ENCODE results near the gene PITRM1. TPM values are rescaled to one million over a fixed set of nuclear protein-coding genes. Genes with fewer than 3 reads are reported as not detected.

The PITRM1 gene
- polyA plus RNA-seq, 1 of the 3 experiments (the other 2 are of a cell fraction) = 79.6 TPM

DNA sequence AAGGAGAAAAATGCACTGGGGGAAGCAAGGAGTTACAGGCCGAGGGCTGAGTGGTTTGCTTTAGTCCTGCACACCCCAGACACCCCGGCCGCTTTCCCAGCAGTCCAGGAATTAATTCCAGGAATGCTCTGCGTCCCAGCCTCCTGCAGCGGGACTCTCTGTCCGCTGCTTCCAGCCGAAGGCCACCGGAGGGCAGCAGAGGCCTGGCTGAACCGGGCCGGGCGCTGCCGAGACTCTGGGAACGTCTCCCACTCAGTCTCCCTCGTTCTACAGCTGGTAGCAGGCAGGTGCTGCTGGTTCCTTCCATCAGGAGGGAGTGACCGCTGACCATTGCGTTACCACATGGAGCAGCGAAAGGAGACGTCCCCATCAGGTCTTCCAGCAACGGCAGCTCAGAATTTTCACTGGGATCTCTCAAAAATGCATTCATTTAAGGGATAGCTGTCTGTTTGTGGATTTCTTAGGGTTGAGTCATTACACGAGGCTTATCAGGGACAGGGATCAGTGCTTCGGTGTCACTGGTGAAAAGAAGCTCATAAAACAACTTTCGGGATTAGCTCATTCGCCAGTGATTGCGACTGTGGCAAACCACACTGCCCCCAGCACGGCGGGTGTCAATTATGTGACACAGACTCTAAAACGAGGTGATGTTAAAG is 24.9 kb upstream of the PITRM1 start (continued):
- TF ChIP-seq, protein P1, sequence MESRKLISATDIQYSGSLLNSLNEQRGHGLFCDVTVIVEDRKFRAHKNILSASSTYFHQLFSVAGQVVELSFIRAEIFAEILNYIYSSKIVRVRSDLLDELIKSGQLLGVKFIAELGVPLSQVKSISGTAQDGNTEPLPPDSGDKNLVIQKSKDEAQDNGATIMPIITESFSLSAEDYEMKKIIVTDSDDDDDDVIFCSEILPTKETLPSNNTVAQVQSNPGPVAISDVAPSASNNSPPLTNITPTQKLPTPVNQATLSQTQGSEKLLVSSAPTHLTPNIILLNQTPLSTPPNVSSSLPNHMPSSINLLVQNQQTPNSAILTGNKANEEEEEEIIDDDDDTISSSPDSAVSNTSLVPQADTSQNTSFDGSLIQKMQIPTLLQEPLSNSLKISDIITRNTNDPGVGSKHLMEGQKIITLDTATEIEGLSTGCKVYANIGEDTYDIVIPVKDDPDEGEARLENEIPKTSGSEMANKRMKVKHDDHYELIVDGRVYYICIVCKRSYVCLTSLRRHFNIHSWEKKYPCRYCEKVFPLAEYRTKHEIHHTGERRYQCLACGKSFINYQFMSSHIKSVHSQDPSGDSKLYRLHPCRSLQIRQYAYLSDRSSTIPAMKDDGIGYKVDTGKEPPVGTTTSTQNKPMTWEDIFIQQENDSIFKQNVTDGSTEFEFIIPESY (IDR thresholded peaks at IDR 0.05; ENCODE audit: borderline replicate concordance, low read depth) = 0 out of 2 replicates have a peak, but pooled peaks have one; percentile 24
- TF ChIP-seq POLR2AphosphoS5 (IDR thresholded peaks at IDR 0.05; ENCODE audit: low read depth, low read length) (no peak), TEAD4 (IDR thresholded peaks at IDR 0.05; ENCODE audit: borderline replicate concordance, insufficient read depth) (0 out of 2 replicates have a peak, but pooled peaks have one; percentile 64), RXRA (IDR thresholded peaks at IDR 0.05; ENCODE audit: borderline replicate concordance, low read depth) (peak; percentile 72; the same call in 1 of the 2 replicates), CHD2 (IDR thresholded peaks at IDR 0.05; ENCODE audit: low read length, partially characterized antibody) (no peak), FOSL2 (IDR thresholded peaks at IDR 0.05; ENCODE audit: borderline replicate concordance, low read depth) (peak; percentile 90), MEF2A (IDR thresholded peaks at IDR 0.05; ENCODE audit: borderline replicate concordance, low read depth) (peak; percentile 36; the same call in 1 of the 2 replicates), GATA2 (CRISPR knock-in tag; IDR thresholded peaks at IDR 0.05) (no peak; the same call in 1 of the 2 replicates), YY1 (IDR thresholded peaks at IDR 0.05; ENCODE audit: low read depth) (no peak), FOXM1 (IDR thresholded peaks at IDR 0.05; ENCODE audit: low read depth) (peak; percentile 76; the same call in 1 of the 2 replicates)

DNA sequence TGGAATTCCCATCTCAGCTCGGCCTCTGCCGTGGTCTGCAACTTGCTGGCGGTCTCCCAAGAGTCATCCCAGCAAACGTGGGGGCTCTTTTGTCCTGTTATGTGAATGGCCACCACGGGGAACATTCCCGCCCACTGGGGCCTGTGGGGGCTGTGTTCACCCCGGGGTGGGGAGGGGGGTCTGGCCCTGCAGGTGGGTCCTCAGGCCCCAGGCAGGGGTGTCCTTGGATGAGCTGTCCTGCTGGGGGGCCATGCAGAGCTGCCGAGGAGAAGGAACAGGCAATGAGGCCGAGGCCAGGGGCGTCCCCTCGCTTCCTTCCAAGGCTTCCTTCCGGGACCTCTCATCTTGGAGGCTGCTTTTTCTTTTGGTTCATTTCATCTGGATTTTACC is 24.4 kb upstream of the PITRM1 start:
- no peak for DNase-seq
- no peaks in the 10 kb centered on the region for H4K20me1 ChIP-seq (ENCODE audit: insufficient read depth)
- no peaks in the 10 kb centered on the region for H3K9me3 ChIP-seq
- WGBS (ENCODE audit: low lambda C conversion rate) = 73% methylated on average over 12 of the region's 12 CpGs
- H3F3A ChIP-seq (replicated peaks; ENCODE audit: insufficient read depth) = no peaks in the 10 kb centered on the region
- peak overlapping the region; percentile 59 to 84 for H3K27ac ChIP-seq (ENCODE audit: low read depth in 2 of 2, low read length in 1 of 2)
- H3K4me3 ChIP-seq (ENCODE audit: low read depth in 2 of 2, low read length in 1 of 2) = no peak overlapping the region
- no peaks in the 10 kb centered on the region for H3K79me2 ChIP-seq (ENCODE audit: insufficient read depth)
- peak overlapping the region; percentile 61; the same call in 1 of the 2 replicates for H2AFZ ChIP-seq (ENCODE audit: low read depth)
- peaks cover 11 to 12% of the 10 kb centered on the region in 2 experiments for H3K4me1 ChIP-seq (ENCODE audit: control insufficient read depth in 1 of 2, insufficient read depth in 2 of 2, low read depth in 1 of 2, low read length in 1 of 2)
- ChIA-PET POLR2A (no interaction called here), CTCF (interaction anchor here (0.6 to 11.1 kb wide), 24 partner anchors 9 to 1618 kb away, joined by 3 to 244 read pairs (median 5); partner anchors contain the start of gene KLF6)
- no peaks in the 10 kb centered on the region for H3K36me3 ChIP-seq (replicated peaks in 1 of 2; ENCODE audit: control insufficient read depth in 1 of 2, insufficient read depth in 2 of 2, low read length in 1 of 2)
- H3K4me2 ChIP-seq = peak overlapping the region; percentile 69; the same call in 1 of the 2 replicates
- H3K9ac ChIP-seq = peak overlapping the region; percentile 63; the same call in 1 of the 2 replicates
- no peaks in the 10 kb centered on the region for H3K9me2 ChIP-seq
- no peaks in the 10 kb centered on the region for H3K27me3 ChIP-seq (ENCODE audit: insufficient read depth)
- no peak for TF ChIP-seq SIN3A (IDR thresholded peaks at IDR 0.05; ENCODE audit: borderline replicate concordance, low read depth, low read length)
- no peak for TF ChIP-seq JUND (IDR thresholded peaks at IDR 0.05)
- TF ChIP-seq, protein P2, sequence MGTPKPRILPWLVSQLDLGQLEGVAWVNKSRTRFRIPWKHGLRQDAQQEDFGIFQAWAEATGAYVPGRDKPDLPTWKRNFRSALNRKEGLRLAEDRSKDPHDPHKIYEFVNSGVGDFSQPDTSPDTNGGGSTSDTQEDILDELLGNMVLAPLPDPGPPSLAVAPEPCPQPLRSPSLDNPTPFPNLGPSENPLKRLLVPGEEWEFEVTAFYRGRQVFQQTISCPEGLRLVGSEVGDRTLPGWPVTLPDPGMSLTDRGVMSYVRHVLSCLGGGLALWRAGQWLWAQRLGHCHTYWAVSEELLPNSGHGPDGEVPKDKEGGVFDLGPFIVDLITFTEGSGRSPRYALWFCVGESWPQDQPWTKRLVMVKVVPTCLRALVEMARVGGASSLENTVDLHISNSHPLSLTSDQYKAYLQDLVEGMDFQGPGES (IDR thresholded peaks at IDR 0.05; ENCODE audit: low read depth, low read length) = no peak
- TF ChIP-seq FOXM1 (IDR thresholded peaks at IDR 0.05; ENCODE audit: low read depth) = no peak
- TF ChIP-seq EZH2phosphoT487 (IDR thresholded peaks at IDR 0.05; ENCODE audit: borderline replicate concordance, low read depth) = no peak
- TF ChIP-seq NFIC (IDR thresholded peaks at IDR 0.05; ENCODE audit: borderline replicate concordance) = no peak
